Measurements from ENCODE around the gene RNF13.

- TF ChIP-seq POLR2A (IDR thresholded peaks at IDR 0.05; ENCODE audit: low read length) = no peak
- TF ChIP-seq GATA1 (IDR thresholded peaks at IDR 0.05; ENCODE audit: low read depth, low read length) = no peak
Observed at GRCh38 chr3:149848688-149849087, 35.7 kb downstream of the RNF13 start.
